Upper lobe of left lung (tissue), 6 donors: ENCODE measurements around the gene HOXA10. TPM values are rescaled to one million over a fixed set of nuclear protein-coding genes. Genes with fewer than 3 reads are reported as not detected.

Experiments used
- ATAC-seq, 2 donors: fragments of 200-7000 bp; cut with Tn5 transposase; one replicate each; pipeline ENCODE4 v1.9.1; 2022; ENCODE audit warnings: mild to moderate bottlenecking in 2 of 2, moderate library complexity in 2 of 2; ENCODE audit not compliant: low FRiP score in 2 of 2
- DNase-seq, 2 donors: peaks; one replicate each; pipeline ENCODE4 v3.0.0-alpha.2; 2019 to 2020
- H3K27ac ChIP-seq, 4 donors: fragments of 200-600 bp; sonication (generic); one replicate each; pipeline ENCODE4 v1.5.1; 2016 to 2019
- H3K27me3 ChIP-seq, 4 donors: fragments of 200-600 bp; sonication (generic); one replicate each; pipeline ENCODE4 v1.5.1; 2017 to 2019
- H3K36me3 ChIP-seq, 4 donors: fragments of 200-600 bp; sonication (generic); one replicate each; pipeline ENCODE4 v1.5.1; 2016 to 2019
- H3K4me1 ChIP-seq, 4 donors: fragments of 200-600 bp; sonication (generic); one replicate each; pipeline ENCODE4 v1.5.1; 2018 to 2019
- H3K4me3 ChIP-seq, 4 donors: fragments of 200-600 bp; sonication (generic); one replicate each; pipeline ENCODE4 v1.5.1; 2017 to 2019; ENCODE audit warnings: mild to moderate bottlenecking in 2 of 4, moderate library complexity in 1 of 4
- H3K9me3 ChIP-seq, 4 donors: fragments of 200-600 bp; sonication (generic); one replicate each; pipeline ENCODE4 v1.5.1; 2018 to 2019
- CTCF ChIP-seq, 6 experiments: fragments of 450-650 bp in 4 of 6; fragments of 200-600 bp in 2 of 6; sonication (generic) in 2 of 6; IDR thresholded peaks; one replicate each; pipeline ENCODE4 v1.5.1; 2016 to 2019; ENCODE audit warnings: antibody characterized with exemption in 6 of 6
- EP300 ChIP-seq, 4 donors: sonication (generic); formaldehyde crosslinking; IDR thresholded peaks; one replicate each; pipeline ENCODE4 v1.5.1; 2017; ENCODE audit warnings: antibody characterized with exemption in 4 of 4, control low read depth in 2 of 4
- POLR2A ChIP-seq, 4 donors: fragments of 450-650 bp; IDR thresholded peaks; one replicate each; pipeline ENCODE4 v1.5.1; 2016 to 2017; ENCODE audit warnings: antibody characterized with exemption in 4 of 4, mild to moderate bottlenecking in 2 of 4
- POLR2AphosphoS5 ChIP-seq, 2 donors: sonication (generic); formaldehyde crosslinking; IDR thresholded peaks; one replicate each; pipeline ENCODE4 v1.5.1; 2017; ENCODE audit warnings: antibody characterized with exemption in 2 of 2
- WGBS, 2 donors: methylation state at CpG; one replicate each; pipeline ENCODE4 v1.1.5; 2017 to 2018; 5-methylcytosine and 5-hydroxymethylcytosine counted together
- total RNA-seq, 6 donors: library from RNA; depleted of rRNA in 4 of 6; stranded (reverse); fragments of >200 nt in 4 of 6; gene quantifications; one replicate each; pipeline versions ENCODE4 v1.1.0 to v1.2.1, GENCODE V29; 2016 to 2021
- donor health status: DM: no; HTN: no; CAD: no; lungs with moderate emphysema.
- donor health status: DM: no; HTN: yes; CAD: no; lungs with severe emphysema.

HOXA10 gene
- total RNA-seq, 6 donors from 2014 or later = 0.15 to 0.24 TPM; not detected in 4

- Histone ChIP-seq H3K27ac (no peak overlapping the region), H3K9me3 (peaks cover 0 to 6% (median 0%) of the 10 kb centered on the region in 4 donors), H3K36me3 (no peaks in the 10 kb centered on the region), H3K27me3 (peaks cover 2 to 96% (median 67%) of the 10 kb centered on the region in 4 donors), H3K4me3 (no peak overlapping the region), H3K4me1 (peaks cover 27 to 45% (median 33%) of the 10 kb centered on the region in 4 donors)
- WGBS, 2 donors = 41 to 70% methylated on average over 23 to 36 of the region's 40 CpGs
- ATAC-seq (no peak), DNase-seq (peak; percentile 16 to 76)
- TF ChIP-seq EP300 (IDR thresholded peaks at IDR 0.05) (no peak), CTCF (IDR thresholded peaks at IDR 0.05) (no peak), POLR2A (IDR thresholded peaks at IDR 0.05) (no peak), POLR2AphosphoS5 (IDR thresholded peaks at IDR 0.05) (no peak)
These were observed 1.8 kb upstream of the HOXA10 start for GRCh38 chr7:27175626-27176523.

GRCh38 chr7:27174874-27175625, 930 bp upstream of the HOXA10 start:
- peaks cover 0 to 6% (median 0%) of the 10 kb centered on the region in 4 donors for H3K9me3 ChIP-seq
- peaks cover 2 to 95% (median 67%) of the 10 kb centered on the region in 4 donors for H3K27me3 ChIP-seq
- no peaks in the 10 kb centered on the region for H3K36me3 ChIP-seq
- 59 to 61% methylated on average over 8 to 12 of the region's 12 CpGs for WGBS, 2 donors
- H3K27ac ChIP-seq = no peak overlapping the region
- TF ChIP-seq CTCF (IDR thresholded peaks at IDR 0.05) (no peak), EP300 (IDR thresholded peaks at IDR 0.05) (no peak), POLR2AphosphoS5 (IDR thresholded peaks at IDR 0.05) (no peak), POLR2A (IDR thresholded peaks at IDR 0.05) (no peak)
- ATAC-seq (no peak), DNase-seq (peak in 1 of 2 donors; percentile 10)
- H3K4me1 ChIP-seq = peaks cover 27 to 43% (median 32%) of the 10 kb centered on the region in 4 donors
- H3K4me3 ChIP-seq = no peak overlapping the region

- peaks cover 2 to 95% (median 73%) of the 10 kb centered on the region in 4 donors for H3K27me3 ChIP-seq
- 2 to 8% methylated on average over 10 of the region's 59 CpGs for WGBS, 2 donors
These were observed 587 bp downstream of the HOXA10 start for GRCh38 chr7:27173511-27173955.

More at GRCh38 chr7:27173511-27173955, 587 bp downstream of the HOXA10 start:
- TF ChIP-seq EP300 (IDR thresholded peaks at IDR 0.05) (no peak), POLR2A (IDR thresholded peaks at IDR 0.05) (no peak), CTCF (IDR thresholded peaks at IDR 0.05) (no peak), POLR2AphosphoS5 (IDR thresholded peaks at IDR 0.05) (no peak)
- Histone ChIP-seq H3K9me3 (peaks cover 0 to 6% (median 0%) of the 10 kb centered on the region in 4 donors), H3K27ac (no peak overlapping the region), H3K4me3 (peak overlapping the region; percentile 3 to 53 (median 40)), H3K4me1 (peaks cover 24 to 44% (median 33%) of the 10 kb centered on the region in 4 donors), H3K36me3 (no peaks in the 10 kb centered on the region)
- DNase-seq (peak; percentile 47 to 91), ATAC-seq (peak in 1 of 2 donors; percentile 76)
